ENCODE results near the gene RNU1-4.
"Not testable (repeated sequence)": the region's sequence is repeated elsewhere in the genome, so short reads cannot be mapped to it uniquely, and the experiment has no call there.

RNU1-4 gene

GRCh38 chr1:16728243-16728949 is 11.9 kb upstream of the RNU1-4 start:
- not testable (repeated sequence) for DNase-seq (ENCODE audit: low read depth)

GRCh38 chr1:16732254-16732896 is 7.9 kb upstream of the RNU1-4 start:
- not testable (repeated sequence) for DNase-seq (ENCODE audit: low read depth)

- not testable (repeated sequence) for DNase-seq (ENCODE audit: low read depth)
Measured at GRCh38 chr1:16741230-16741629, 914 bp downstream of the RNU1-4 start.

GRCh38 chr1:16747660-16748059 is 7.3 kb downstream of the RNU1-4 start:
- not testable (repeated sequence) for DNase-seq (ENCODE audit: low read depth)

GRCh38 chr1:16748710-16749109 is 8.4 kb downstream of the RNU1-4 start:
- DNase-seq (ENCODE audit: low read depth), result not testable (repeated sequence)

- DNase-seq (ENCODE audit: low read depth), result not testable (repeated sequence)
Measured at GRCh38 chr1:16749910-16750888, 9.9 kb downstream of the RNU1-4 start.

- not testable (repeated sequence) for DNase-seq (ENCODE audit: low read depth)
Measured at GRCh38 chr1:16752770-16753169, 12.5 kb downstream of the RNU1-4 start.

GRCh38 chr1:16755385-16755784 is 15.1 kb downstream of the RNU1-4 start:
- DNase-seq (ENCODE audit: low read depth), result not testable (repeated sequence)

GRCh38 chr1:16755932-16756331 is 15.6 kb downstream of the RNU1-4 start:
- DNase-seq (ENCODE audit: low read depth), result not testable (repeated sequence)

- DNase-seq (ENCODE audit: low read depth), result not testable (repeated sequence)
Measured at GRCh38 chr1:16757574-16757973, 17.3 kb downstream of the RNU1-4 start.

GRCh38 chr1:16758060-16758459 is 17.7 kb downstream of the RNU1-4 start:
- DNase-seq (ENCODE audit: low read depth), result not testable (repeated sequence)

GRCh38 chr1:16759041-16759493 is 18.8 kb downstream of the RNU1-4 start:
- not testable (repeated sequence) for DNase-seq (ENCODE audit: low read depth)

- not testable (repeated sequence) for DNase-seq (ENCODE audit: low read depth)
Measured at GRCh38 chr1:16759650-16760455, 19.5 kb downstream of the RNU1-4 start.

GRCh38 chr1:16760456-16760765 is 20.1 kb downstream of the RNU1-4 start:
- DNase-seq (ENCODE audit: low read depth), result not testable (repeated sequence)

- not testable (repeated sequence) for DNase-seq (ENCODE audit: low read depth)
Measured at GRCh38 chr1:16760801-16761200, 20.5 kb downstream of the RNU1-4 start.

- DNase-seq (ENCODE audit: low read depth), result not testable (repeated sequence)
Measured at GRCh38 chr1:16764248-16764819, 24.0 kb downstream of the RNU1-4 start.

GRCh38 chr1:16764820-16765655 is 24.7 kb downstream of the RNU1-4 start:
- DNase-seq (ENCODE audit: low read depth), result not testable (repeated sequence)

- not testable (repeated sequence) for DNase-seq (ENCODE audit: low read depth)
Measured at GRCh38 chr1:16765731-16766605, 25.7 kb downstream of the RNU1-4 start.

- not testable (repeated sequence) for DNase-seq (ENCODE audit: low read depth)
Measured at GRCh38 chr1:16766689-16767256, 26.5 kb downstream of the RNU1-4 start.

Measured in fibroblast of the conjunctiva (primary cell).